Measurements from ENCODE around the gene CRKL.
A peak's percentile ranks its signal among the peaks of the same experiment; 100 is the strongest.

CRKL gene

DNA sequence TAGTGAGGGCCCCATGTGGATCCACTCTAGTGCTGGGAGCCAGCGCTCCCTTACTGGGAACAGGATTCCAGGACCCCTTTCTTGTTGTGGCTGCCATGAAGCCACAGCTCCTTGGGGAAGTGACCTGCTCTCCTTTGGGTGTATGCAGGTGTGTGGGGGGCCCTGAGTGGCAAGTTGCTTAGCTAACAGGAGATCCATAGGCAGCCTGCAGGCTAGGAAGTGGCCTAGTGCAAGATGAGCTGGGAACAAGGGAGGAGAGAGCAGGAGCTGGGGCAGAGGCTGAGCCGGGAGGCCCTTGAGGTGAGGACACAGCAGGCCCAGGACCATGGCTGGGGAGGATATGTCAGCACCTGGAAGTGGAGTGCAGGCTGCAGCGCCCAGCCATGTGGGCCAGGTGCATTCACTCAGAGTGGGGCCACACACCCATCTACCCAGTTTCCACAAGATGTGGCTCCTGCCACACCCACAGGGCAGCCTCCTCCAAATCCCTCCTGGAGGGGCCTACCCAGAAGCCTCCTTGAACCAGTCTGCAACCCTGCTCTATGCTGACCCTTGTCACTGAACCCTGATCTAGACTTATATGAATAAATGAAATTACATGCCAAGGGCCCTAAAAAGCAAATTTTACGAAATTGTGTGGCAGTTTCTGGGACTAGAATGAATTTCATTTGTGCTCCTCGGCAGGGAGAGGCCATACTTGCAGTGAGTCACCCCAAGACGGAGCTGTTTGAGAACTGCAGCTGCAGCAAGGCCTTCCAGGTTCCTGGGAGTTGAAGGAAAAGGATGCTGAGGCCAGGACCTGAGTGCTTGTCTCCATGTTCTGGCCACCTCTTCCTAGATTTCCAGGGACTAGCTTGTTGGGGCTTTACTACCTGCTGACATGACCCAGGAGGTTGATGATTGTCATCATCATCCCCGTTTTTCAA, 81.5 kb downstream of the CRKL start:
- no peak for DNase-seq

DNA sequence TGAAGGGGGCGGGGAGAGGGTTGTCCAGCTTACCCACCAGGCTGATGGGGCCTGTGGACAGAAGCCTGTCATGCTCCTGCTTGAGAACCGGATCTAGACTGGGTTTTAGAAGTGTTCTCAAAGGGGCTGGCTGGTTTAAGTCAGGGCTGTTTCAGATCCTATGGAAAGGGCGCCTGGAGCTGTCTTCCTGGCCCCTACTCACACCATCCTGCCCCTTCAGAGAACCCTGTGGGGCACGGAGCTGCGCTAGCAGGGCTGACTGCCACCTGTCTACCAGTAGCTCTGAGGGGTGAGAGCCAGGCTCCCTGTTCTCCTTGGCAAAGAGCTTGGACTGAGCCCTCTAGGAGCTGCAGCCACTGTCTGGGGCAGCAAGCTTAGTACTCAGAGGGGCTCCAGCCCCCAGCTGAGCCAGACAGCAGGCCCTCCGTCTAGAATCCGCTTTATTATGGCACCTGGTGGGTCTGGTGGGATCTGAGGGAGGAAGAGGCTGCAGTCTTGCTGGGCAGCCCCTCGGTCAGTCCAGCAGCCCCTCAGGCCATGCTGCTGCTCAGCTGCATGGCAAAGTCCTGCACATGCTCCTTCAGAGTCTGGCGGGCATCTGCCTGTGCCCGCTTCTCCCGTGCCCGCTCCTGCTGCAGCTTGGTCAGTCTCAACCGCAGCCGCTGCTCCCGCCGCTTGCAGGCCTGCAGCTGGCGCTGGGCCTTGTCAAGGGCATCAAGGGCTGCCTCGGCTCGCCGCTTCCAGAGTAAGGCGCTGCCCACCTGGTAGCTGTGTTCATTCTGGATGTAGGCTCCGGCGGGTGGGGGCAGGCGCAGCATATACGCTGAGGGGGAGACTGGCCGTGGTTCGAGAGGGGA, 82.4 kb downstream of the CRKL start:
- no peak for DNase-seq

DNA sequence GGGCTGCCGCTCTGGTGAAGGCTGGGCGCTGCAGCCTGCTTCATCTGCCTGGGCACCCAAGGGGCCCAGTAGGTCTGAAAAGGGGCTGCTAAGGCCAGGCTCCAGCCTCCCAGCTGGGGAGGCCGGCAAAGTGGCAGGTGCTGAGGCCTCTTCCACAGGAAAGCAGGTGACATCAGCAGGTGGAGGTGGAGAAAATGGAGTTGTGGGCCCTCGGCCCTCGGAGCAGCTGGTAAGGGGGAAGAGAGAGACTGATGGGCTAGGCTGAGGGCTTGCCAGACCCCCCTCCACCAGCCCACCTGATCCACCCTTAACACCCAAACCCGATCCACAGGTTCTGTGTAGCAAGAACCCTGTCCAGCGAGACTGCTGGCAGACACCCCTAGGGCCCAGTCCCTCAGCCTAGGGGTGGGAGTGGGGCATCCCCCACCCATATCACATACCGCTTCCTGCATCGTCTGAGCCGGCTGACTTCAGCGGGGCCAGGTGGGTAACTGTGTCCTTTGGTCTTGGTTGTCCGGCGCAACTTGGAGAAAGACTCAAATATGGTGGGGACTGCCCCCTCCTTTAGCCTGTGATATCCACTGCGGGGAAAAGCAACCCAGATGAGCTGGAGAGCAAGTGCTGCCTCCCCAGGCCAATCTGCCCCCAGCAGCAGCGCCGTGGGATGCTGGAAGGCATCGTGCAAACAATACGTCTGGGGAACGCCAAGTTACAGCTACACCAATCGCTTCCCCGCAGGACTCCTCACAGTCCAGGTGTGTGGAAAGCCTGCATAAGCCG, 83.2 kb downstream of the CRKL start:
- no peak for DNase-seq

DNA sequence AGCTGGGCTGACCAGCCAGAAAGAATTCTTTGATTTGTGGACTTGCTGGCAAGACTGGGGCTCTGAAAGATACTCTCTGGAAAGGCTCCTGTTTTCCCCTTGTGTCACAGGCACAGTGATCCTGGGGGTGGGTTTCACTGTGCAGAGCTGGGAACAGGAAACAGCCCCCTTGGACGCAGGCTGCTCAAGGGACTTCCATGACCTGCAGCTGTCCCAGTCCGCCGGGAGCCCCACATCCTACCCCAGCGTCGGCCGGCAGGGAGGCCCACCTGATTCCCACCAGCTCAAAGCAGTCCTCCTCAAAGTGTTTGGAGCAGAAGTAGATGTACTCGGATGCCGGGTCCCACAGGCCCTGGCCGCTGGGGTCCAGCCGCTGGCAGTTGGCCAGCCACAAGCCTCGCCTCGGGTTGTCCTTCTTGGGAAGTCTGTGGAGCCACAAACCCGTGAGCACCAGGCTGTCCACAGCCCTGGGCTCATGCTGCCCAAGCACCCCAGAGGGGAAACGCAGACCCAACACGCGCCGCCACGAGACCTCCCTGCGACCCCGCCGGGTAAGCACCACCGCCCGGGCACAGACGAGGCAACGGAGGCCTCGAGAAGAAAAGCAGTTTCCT, 83.9 kb downstream of the CRKL start:
- peak; percentile 59 for DNase-seq

DNA sequence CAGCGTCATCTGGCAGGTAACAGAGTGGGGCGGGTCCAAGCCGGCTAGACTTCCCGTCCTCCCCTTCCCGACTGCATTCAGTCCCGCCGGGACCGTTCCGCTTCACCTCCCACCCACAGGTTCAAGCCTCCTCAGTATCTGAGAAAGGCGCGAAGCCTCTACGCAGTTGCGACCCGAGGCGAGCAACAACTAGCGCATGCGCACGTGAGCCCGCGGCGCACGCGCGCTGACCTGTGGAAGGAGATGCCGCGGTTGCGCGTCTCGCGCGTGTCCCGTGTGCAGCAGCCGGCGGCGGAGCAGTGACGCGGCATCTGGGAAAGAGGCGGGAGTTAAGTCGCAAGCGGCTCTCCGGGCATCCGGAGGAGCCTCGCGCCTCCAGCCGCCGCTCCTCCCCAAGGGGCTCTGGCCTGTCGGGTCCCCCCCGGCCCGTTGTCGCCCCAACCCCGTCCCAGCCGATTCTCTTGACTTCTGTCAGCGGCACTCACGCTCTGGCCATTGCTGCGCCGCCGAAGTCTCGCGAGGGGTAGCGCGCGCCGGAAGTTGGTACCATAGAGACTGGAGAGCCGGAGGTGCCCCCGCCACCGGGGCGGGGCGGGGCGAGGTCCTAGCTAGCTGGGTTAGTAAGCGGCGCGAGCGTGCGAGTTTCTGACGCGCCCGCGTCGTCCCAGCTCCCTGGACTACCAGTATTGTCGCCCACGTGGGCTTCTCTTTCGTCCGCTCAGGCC, 84.6 kb downstream of the CRKL start, which contains the start of gene THAP7:
Gene THAP7 (minus strand): TSS at position 518 of the 725 bp plus-strand sequence. CDS start 207 bp downstream, at position 311.
- DNase-seq = peak; percentile 97
